Fibroblast of pulmonary artery (primary cell): ENCODE results near the gene SLC30A7.
"Not testable (repeated sequence)": the region's sequence is repeated elsewhere in the genome, so short reads cannot be mapped to it uniquely, and the experiment has no call there.

Experiments
- DNase-seq: peaks from one replicate; pipeline ENCODE4 v3.0.0-alpha.2; 2010; ENCODE audit warnings: low read depth
- H3K4me3 ChIP-seq: replicated peaks from 2 replicates; pipeline ENCODE4 v1.5.1; 2011; ENCODE audit warnings: low read depth, mild to moderate bottlenecking, control low read depth, low read length, moderate library complexity
- CTCF ChIP-seq: IDR thresholded peaks from 2 replicates; pipeline ENCODE4 v1.5.1; 2011; ENCODE audit warnings: mild to moderate bottlenecking, control low read depth, low read length, inconsistent platforms; ENCODE audit errors: missing control alignments

SLC30A7 gene

GRCh38 chr1:100895540-100896480 is at the start of gene SLC30A7:
SLC30A7 (plus strand) TSS chr1:100896090; CDS start chr1:100896263, 173 bp downstream.
- peak within 1 kb of the TSS; percentile 88 for H3K4me3 ChIP-seq
- peak; percentile 90 for DNase-seq
- no peak for TF ChIP-seq CTCF

DNA sequence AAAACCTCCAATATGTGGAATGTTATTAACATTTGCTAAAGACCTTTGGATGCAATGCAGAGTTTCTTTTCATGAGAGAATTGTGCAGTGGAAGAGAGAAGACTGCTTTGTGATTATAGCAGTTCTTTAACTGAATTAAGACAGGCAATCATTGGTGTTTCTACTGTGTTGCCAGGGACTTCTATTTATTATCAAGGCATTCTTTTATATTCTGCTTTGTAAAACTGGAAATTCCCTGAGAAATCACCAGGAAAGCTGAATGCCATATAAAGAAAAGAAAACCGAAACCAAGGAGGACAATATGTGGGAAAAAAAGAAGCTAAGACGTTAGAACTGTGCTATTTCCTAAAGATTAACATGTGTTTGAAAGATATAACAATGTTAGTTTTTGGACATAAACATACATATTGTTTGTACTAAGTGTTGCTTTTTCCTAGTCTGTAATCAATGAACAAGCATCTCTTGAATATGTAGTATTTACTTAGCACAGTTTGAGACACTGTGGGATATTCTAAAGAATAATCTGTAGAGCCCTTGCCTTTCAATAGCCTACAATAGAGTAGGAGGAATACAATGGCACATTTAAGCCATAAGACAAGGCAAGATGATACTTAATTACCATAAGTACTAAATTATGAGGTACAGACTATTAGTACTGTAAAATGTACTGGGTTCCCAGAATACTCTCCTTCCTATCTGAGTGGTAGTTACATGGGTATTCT is 48.4 kb upstream of the SLC30A7 start:
- DNase-seq, result peak; percentile 70
- TF ChIP-seq CTCF, result no peak
- peak overlapping the region; percentile 27 for H3K4me3 ChIP-seq

GRCh38 chr1:100851726-100852125 is 44.2 kb upstream of the SLC30A7 start:
- no peak for DNase-seq
- TF ChIP-seq CTCF, result no peak

DNA sequence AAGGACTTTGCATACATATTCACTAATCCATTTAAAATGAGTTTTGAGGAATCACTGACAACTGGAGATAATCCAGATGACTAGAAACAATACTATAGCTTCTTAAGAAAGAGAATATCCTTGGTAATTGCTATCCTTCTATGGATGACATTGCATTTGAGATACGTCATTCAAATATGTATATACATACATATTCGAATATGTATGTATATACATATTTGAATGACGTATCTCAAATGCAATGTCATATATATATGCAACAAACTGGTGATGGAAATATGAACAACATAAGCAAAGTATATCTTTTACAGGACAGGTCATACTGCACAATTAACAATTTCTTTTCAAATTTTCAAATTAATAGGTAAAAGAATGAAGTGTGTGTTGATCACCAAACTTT is 42.9 kb upstream of the SLC30A7 start:
- no peak for DNase-seq

More at GRCh38 chr1:100851726-100852125, 44.2 kb upstream of the SLC30A7 start:
- no peak overlapping the region for H3K4me3 ChIP-seq

GRCh38 chr1:100855116-100855515 is 40.8 kb upstream of the SLC30A7 start:
- peak; percentile 45 for DNase-seq
- not testable (repeated sequence) for H3K4me3 ChIP-seq

More for the DNA sequence above, 42.9 kb upstream of the SLC30A7 start:
- H3K4me3 ChIP-seq, result no peak overlapping the region
- no peak for TF ChIP-seq CTCF

DNA sequence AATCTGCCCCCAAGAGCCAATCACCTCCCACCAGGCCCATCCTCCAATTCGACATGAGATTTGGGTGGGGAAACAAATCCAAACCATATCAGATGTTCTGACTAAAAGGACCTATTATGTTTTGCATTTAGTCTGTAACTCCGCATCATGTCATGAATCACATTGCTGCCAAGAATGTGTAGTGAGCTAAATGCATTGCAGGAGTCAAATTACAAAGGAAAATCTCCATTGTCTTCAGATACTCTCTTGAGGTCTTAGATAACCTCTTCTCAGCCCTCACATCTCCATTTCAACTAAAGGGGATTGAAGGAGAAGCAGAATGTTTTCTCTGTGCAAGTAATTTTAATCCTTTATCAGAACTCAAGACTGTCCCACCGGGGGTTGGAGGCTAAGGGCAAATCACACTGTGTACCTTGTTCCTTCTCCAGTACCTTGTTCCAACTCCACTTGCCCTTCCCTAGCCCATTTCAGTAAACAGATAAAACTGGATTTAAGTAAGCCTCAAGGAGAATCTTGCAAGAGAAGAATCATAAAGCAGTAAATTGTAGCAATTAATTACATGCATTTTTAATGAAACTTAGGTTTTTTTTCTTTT is 35.4 kb upstream of the SLC30A7 start:
- TF ChIP-seq CTCF, result no peak
- H3K4me3 ChIP-seq, result no peak overlapping the region
- peak; percentile 87 for DNase-seq

DNA sequence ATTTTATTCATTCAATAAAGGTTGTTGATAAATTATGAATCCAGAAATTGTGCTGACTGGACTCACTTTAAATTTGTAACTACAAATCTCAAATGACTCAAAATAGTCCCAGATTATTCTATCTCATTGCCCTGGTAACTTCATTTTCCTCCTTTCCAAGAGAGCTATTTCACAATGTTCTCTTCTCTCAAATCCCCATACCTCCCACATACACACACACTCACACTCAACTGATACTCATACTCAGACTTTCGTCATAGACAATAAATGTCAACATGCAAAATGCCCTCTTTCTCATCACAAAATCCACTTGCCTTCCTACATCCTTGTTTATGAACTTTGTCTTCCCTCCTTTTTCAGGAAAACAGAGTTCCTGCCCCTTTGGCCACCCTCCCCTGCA is 34.5 kb upstream of the SLC30A7 start:
- no peak overlapping the region for H3K4me3 ChIP-seq
- peak; percentile 90 for DNase-seq
- no peak for TF ChIP-seq CTCF
